ENCODE data around the gene CACNG8.

DNA sequence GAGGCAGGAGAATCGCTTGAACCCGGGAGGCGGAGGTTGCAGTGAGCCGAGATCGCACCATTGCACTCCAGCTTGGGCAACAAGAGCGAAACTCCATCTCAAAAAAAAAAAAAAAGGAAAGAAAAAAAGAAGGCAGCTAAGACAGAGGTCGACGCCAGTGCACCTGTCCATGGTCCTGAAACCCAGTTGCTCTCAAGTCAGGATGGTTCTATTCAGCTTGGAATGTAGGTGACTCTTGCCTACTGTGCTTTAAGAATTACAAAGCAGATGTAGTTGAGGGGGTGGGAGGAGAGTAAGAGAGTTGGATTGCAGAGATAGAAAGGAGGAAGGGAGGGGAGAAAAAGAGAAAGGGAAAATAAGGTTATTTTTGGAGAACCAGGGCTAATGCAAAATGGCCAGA lies 35.0 kb upstream of the CACNG8 start:
- TF ChIP-seq, protein P1, sequence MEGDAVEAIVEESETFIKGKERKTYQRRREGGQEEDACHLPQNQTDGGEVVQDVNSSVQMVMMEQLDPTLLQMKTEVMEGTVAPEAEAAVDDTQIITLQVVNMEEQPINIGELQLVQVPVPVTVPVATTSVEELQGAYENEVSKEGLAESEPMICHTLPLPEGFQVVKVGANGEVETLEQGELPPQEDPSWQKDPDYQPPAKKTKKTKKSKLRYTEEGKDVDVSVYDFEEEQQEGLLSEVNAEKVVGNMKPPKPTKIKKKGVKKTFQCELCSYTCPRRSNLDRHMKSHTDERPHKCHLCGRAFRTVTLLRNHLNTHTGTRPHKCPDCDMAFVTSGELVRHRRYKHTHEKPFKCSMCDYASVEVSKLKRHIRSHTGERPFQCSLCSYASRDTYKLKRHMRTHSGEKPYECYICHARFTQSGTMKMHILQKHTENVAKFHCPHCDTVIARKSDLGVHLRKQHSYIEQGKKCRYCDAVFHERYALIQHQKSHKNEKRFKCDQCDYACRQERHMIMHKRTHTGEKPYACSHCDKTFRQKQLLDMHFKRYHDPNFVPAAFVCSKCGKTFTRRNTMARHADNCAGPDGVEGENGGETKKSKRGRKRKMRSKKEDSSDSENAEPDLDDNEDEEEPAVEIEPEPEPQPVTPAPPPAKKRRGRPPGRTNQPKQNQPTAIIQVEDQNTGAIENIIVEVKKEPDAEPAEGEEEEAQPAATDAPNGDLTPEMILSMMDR (conservative IDR thresholded peaks at IDR 0.05) = no peak
- no peak for TF ChIP-seq ZFX (IDR thresholded peaks at IDR 0.05)
